GM18526 (cell line): ENCODE measurements around the gene P2RY6.

Source experiments
- POLR2A ChIP-seq: IDR thresholded peaks from 3 replicates; pipeline ENCODE4 v1.6.1; 2011; ENCODE audit not compliant: insufficient read length; ENCODE audit errors: extremely low read depth

Gene P2RY6

DNA sequence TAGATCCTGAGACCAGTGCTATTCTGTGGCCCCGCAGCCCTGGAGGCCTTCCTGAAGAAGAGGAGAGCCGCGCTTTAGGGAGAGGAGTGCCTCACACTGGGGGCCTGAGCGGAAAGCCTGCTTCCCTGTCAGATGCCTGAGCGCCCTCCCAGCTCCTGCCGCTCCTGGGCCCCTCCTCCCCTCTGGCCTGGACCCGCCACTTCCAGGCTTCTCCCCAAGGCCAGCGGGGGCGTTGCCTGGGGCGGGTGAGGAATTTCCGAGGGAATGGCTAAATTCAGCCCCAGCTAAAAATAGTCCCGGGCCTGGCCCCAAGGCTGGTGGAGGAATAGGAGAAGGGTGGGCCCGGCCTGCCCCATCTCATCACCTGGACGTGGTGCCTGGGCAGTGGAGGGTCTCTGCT, 51.3 kb downstream of the P2RY6 start:
- no peak for TF ChIP-seq POLR2A

GRCh38 chr11:73324116-73324515, 52.0 kb downstream of the P2RY6 start:
- no peak for TF ChIP-seq POLR2A

GRCh38 chr11:73324665-73325035, 52.5 kb downstream of the P2RY6 start:
- no peak for TF ChIP-seq POLR2A

GRCh38 chr11:73325036-73325981, 53.2 kb downstream of the P2RY6 start:
- TF ChIP-seq POLR2A = peak; percentile 42

DNA sequence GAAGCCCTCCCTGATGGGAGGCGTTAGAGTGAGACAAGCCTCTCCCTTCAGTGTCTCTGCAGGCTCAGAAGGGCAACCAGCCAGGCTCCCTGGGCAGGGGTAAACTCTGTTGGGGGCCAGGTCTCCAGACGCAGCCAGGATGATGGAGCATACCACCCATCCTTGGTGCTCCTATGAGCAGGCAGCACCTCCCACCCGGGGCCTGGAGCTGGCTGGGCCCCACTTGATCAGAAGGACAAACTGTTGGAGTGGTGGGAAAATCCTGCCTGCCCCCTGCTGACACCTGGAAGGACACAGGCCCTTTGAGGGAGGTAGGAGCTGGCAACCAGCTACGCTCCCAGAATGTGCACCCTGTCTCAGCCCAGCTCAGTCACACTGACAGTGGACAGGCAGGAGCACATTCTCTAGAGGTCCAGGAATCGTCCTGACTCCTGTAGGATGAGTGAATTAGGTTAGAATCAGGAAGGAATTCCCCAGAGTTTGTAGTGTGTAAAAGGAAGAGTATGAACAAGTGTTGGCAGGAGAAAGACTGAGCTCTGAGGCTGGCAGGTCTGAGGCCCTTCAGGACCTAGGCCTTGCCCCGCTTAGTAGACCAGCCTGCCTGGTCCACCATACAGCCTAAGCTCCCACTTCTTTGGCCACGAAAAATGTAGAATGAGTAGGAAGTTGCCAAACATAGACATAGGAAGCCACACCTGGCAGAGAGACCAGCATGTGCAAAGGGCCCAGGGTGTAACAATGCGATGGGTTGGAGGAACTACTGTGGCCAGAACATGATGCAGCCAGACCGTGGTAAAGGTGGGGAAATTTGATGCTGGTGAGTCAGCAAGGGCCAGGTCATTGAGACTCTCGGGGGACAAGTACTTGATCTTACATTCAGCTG, 55.0 kb downstream of the P2RY6 start:
- no peak for TF ChIP-seq POLR2A

GRCh38 chr11:73327812-73328364, 55.8 kb downstream of the P2RY6 start:
- no peak for TF ChIP-seq POLR2A

DNA sequence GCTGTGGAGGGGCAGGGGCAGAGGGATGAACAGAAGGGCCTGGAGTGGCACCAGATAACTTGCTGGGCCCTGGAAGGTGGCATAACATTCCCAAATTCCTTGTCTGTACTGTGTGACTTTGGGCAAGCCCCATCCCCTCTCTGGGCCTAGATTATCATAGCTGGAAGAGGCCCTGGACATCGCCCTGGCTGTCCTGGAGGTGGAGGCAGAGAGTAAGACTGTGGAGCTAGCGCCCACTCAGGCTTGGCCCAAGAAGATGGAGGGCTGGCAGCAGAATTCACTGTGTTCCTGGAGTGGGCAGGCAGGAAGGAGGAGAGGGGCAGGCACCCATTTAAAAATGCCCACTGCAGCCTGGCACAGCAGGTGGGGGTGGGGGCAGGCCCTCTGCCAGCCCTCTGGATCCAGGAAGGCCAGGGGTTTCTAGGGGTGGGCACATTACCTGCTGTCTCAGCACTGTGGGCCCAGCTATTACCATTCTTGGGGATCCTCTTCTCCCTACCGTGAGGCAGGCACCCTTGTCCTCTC, 58.5 kb downstream of the P2RY6 start:
- TF ChIP-seq POLR2A = no peak

DNA sequence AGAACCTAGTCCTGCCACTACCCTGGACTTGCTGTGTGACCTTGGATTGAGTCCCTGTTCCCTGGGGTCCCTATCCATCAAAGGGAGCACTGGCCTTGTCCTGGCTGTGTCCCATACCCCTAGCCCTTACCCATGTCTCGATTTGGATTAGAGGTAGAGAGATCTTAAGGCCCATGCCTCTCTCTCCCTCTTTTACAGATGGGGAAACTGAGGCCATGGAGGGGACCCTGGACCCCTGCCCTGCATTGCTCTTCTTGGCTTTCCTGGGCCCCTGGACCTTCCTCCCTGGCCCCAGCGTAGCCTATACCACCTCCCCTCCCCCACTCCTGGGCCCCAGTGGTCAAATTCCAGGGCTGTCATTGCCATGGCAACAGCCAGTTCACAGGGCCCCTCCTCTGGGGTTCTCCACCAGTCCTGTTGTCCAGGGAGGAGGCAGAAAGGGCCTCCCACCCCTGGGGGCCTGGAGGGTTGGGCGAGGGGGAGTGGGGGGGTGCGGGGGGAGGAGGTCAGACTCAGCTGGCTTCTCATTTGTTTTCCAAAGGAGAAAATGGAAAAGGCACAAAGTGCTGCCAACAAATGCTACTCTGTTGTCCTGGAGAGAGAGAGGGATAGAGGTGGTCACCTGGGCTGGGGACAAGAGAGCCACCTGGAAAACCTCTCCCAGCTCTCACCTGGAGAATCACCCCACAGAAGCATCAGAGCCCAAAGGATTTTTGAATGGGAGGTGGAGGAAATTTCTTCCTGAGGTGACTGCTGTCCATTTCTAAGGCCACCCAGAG, 59.2 kb downstream of the P2RY6 start:
- TF ChIP-seq POLR2A = no peak

- no peak for TF ChIP-seq POLR2A
Observed at GRCh38 chr11:73333173-73333572, 61.0 kb downstream of the P2RY6 start.

DNA sequence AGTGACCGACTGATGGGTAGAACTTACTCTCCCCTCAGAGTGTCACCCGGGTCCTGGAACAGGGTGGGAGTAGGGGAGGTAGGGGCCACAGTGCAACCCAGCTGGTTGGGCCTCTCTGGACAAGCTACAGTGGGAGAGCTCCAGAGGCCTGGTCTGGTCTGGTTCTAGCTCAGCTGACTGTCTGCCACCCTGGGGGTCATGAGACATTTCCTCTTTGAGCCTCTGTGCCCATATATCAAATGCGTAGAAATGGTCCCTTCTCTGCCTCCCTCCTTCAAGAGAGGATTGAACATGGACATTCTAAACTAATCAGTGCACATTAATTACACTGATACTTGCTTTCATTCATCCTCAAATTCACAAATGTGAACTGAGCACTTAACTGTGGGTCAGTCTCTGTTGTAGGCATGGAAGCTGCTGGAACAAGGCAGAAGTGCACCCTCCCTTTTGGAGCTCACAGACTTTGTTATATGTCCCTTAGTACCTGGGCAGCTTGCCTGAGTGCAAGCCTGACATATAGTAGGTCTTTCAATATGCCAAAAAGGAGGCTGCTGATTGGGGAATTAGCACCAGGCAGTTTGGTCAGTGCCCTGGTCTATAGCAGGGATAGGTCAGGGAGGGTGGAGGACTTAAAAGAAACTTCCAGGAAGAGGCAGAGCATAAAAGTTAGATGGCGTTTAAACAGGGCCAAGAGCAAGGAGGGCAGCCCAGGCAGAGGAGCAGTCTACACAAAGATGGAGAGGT, 61.7 kb downstream of the P2RY6 start:
- TF ChIP-seq POLR2A = no peak

- TF ChIP-seq POLR2A = no peak
Observed at GRCh38 chr11:73334384-73335203, 62.5 kb downstream of the P2RY6 start.

DNA sequence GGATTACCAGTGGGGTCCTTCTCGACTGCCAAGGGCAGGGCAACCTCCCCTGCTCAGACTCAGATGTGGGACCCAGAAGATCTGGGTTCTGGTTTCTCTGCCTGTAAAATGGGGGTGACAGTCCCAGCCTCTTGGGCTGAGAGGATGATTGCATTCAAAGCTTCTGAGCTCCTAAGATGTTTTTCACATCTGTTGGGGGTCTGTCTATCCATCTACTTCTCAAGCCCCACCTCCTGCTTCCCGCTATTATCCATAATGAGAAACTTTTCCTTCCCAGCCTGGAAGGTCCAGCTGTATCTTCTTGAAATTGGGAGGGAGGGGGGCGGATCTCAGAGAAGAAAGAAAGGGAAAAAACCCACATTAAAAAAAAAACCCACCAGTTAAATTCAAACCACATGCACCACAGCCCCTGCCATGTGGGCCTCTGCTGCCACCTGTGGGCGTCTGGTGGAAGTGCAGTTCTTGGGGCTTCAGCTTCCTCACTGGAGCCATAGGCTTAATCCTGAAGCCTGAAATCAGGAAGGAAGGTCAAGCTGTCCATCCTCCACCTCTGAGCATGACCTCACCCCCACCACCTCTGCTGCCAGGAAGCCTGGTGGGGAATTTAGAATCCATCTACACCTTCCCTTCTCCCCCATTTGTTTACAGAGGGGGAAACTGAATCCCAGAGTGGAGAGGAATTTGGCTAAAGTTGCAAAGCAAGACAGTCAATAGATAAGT, 63.2 kb downstream of the P2RY6 start:
- TF ChIP-seq POLR2A = no peak

DNA sequence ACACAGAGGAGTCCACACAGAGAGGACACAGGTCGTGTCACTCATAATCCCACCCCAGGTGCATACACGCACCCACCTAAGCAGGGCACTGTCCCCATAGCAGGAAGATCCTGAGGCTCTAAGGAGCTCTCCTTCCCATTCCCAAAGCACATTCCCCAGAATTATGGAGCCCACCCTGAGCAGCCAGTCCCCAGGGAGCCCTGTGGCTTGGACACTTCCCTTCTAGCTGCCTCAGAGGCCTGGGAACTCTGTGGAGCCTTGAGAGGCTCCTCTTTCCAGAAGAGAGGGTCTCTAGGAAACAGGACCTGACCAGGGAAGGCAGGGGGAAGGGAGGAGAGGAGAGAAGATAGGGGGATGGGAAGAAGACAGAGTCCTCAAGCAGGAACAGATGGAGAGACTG, 65.7 kb downstream of the P2RY6 start:
- no peak for TF ChIP-seq POLR2A
